GM23338 (cell line): ENCODE measurements around the gene TMEM145.

Experiments used
- CTCF ChIP-seq, 2 experiments: fragments of 200-600 bp in 1 of 2; sonication (generic) in 1 of 2; conservative IDR thresholded peaks; 2 replicates each; pipeline versions ENCODE4 v1.5.1 to v1.6.1; 2016 to 2017; ENCODE audit warnings: antibody characterized with exemption in 2 of 2, low read depth in 2 of 2, mild to moderate bottlenecking in 2 of 2, moderate library complexity in 1 of 2
- POLR2AphosphoS5 ChIP-seq: IDR thresholded peaks from 2 replicates; pipeline ENCODE4 v1.6.1; 2016; ENCODE audit warnings: antibody characterized with exemption, low read depth

GRCh38 chr19:42362891-42363440 is 49.9 kb downstream of the TMEM145 start:
- TF ChIP-seq CTCF (conservative IDR thresholded peaks at IDR 0.05; ENCODE audit: low read depth in 2 of 2) (no peak), POLR2AphosphoS5 (no peak)
